HG02852 (cell line): ENCODE data around the gene TMPRSS6.

Source experiments
- ATAC-seq: cut with Tn5 transposase; IDR thresholded peaks from one replicate; pipeline ENCODE4 v1.9.1; 2021; ENCODE audit warnings: mild to moderate bottlenecking, moderate library complexity; ENCODE audit not compliant: unreplicated experiment

Gene TMPRSS6

GRCh38 chr22:37017356-37017755 is 92.2 kb downstream of the TMPRSS6 start:
- no peak for ATAC-seq

- no peak for ATAC-seq
These were observed 93.2 kb downstream of the TMPRSS6 start for GRCh38 chr22:37016134-37016910.

- no peak for ATAC-seq
These were observed 94.0 kb downstream of the TMPRSS6 start for GRCh38 chr22:37015587-37015878.
